Ectodermal cell (in vitro differentiated cells): ENCODE results near the gene XPA.

ENCODE experiments used
- H3K27ac ChIP-seq: 2 replicates; pipeline ENCODE4 v1.7.0; 2013; ENCODE audit warnings: mild to moderate bottlenecking, low read depth, low read length; ENCODE audit not compliant: insufficient read depth, poor library complexity, severe bottlenecking
- H3K27me3 ChIP-seq: 2 replicates; pipeline ENCODE4 v1.7.0; 2013; ENCODE audit warnings: mild to moderate bottlenecking, low read length; ENCODE audit not compliant: insufficient read depth, control insufficient read depth, poor library complexity, severe bottlenecking
- H3K36me3 ChIP-seq: one replicate; pipeline ENCODE4 v1.7.0; 2013; ENCODE audit warnings: low read length; ENCODE audit not compliant: control insufficient read depth, insufficient read depth
- H3K4me1 ChIP-seq: one replicate; pipeline ENCODE4 v1.7.0; 2013; ENCODE audit warnings: low read length; ENCODE audit not compliant: control insufficient read depth, insufficient read depth
- H3K4me3 ChIP-seq: 2 replicates; pipeline ENCODE4 v1.7.0; 2013; ENCODE audit warnings: low read depth, low read length, control low read depth; ENCODE audit not compliant: insufficient read depth
- H3K9me3 ChIP-seq: 2 replicates; pipeline ENCODE4 v1.7.0; 2013; ENCODE audit warnings: mild to moderate bottlenecking, low read length, moderate library complexity; ENCODE audit not compliant: control insufficient read depth
- WGBS, 2 experiments: methylation state at CpG; one replicate each; pipeline ENCODE4 v1.1.7; 2013; ENCODE audit warnings: missing lambda C conversion rate in 2 of 2; 5-methylcytosine and 5-hydroxymethylcytosine counted together

Gene XPA

DNA sequence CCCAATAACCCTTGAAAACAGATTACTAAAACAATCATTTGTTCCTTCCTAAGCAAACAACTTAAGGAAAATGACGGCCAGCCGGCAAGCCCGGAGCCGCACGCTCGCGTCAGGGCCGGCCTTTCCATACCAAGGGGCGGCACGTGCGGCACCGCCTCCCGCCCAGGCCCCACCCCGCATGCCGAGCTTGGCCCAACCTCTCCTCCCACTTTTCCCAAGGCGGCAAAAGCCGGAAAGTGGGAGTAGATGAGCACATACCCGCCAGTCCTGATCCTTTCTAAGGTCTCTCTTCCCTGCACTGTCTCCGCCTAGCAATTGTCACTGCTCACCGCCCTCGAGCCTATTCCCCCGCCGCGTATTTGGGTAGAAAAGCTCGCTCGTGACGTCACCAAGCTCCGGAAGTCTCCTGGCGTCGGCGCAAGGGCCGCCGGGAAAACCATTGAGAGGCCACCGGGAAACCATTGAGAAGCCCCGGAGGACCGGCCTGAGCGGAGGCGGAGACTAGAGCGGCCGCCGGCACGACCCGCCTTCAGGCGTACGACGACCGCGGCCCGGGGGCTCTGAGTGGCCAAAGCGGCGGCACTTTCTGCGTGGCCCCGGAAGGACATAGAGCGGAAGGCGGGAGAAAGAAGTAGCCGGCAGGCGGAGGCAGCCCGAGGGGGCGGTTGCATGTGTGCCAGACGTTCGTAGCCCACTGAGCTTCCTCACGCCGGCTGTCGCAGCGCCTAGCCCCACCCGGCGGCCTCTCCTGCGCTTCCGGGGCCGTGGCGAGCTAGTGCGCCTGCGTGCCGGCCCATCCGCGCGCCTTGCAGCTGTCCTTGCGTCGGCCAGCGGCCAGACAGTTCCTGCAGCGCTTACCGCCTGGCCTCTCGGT lies 63.9 kb downstream of the XPA start, which contains the start of the genes NCBP1 and TSTD2:
NCBP1 (plus strand) TSS at position 837 of the 874 bp plus-strand sequence. CDS start 61 bp downstream, outside the sequence.
TSTD2 (minus strand) TSS at position 384 of the 874 bp plus-strand sequence. CDS start 5,806 bp downstream, outside the sequence.
- H3K9me3 ChIP-seq, result no peaks in the 10 kb centered on the region
- peaks cover 9% of the 10 kb centered on the region for H3K4me1 ChIP-seq
- peak within 1 kb of the TSS; percentile 86 for H3K4me3 ChIP-seq
- H3K27me3 ChIP-seq, result no peaks in the 10 kb centered on the region
- 0% methylated on average over 83 of the region's 83 CpGs for WGBS, 2 experiments
- H3K36me3 ChIP-seq, result no peaks in the 10 kb centered on the region
- peak within 1 kb of the TSS; percentile 100 for H3K27ac ChIP-seq

DNA sequence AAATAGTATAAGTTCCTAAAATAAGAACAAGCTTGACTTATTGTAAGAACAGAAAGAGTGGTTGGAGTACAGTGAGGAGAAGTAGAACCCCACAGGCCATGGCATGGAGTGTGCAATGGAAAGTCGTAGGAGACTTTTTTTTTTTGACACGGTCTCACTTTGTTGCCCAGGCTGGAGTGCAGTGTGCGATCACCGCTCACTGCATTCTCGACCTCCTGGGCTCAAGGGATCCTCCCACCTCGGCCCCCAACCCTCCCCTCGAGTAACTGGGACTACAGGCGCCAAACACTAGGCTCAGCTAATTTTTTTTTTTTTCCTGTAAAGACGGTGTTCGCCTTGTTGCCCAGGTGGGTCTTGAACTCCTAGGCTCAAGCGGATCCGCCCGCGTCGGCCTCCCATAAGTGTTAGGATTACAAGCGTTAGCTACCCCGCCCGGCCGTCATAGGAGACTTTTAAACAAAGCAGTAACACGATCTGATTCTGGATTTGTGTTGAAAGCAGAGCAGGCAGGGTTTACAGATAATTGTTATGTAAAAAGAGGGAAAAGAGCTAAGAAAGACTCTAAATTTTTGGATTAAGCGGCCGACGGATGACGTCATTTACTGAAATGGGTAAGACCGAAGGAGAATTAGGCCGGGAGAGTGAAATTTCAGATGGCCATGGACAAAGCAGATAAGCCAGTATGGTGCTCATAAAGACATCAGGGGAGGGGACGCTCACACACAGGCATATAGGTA lies 64.7 kb downstream of the XPA start:
- 0 to 1% methylated on average over 27 of the region's 27 CpGs for WGBS, 2 experiments
- peak overlapping the region; percentile 86 for H3K4me3 ChIP-seq
- no peaks in the 10 kb centered on the region for H3K27me3 ChIP-seq
- H3K4me1 ChIP-seq, result peaks cover 9% of the 10 kb centered on the region
- H3K9me3 ChIP-seq, result no peaks in the 10 kb centered on the region
- no peaks in the 10 kb centered on the region for H3K36me3 ChIP-seq
- peak overlapping the region; percentile 100 for H3K27ac ChIP-seq

- no peak overlapping the region for H3K4me3 ChIP-seq
- no peaks in the 10 kb centered on the region for H3K9me3 ChIP-seq
- no peaks in the 10 kb centered on the region for H3K27me3 ChIP-seq
- H3K4me1 ChIP-seq, result peaks cover 9% of the 10 kb centered on the region
- H3K27ac ChIP-seq, result no peak overlapping the region
- H3K36me3 ChIP-seq, result peaks cover 4% of the 10 kb centered on the region
Measured at GRCh38 chr9:97630591-97630990, 66.5 kb downstream of the XPA start.

DNA sequence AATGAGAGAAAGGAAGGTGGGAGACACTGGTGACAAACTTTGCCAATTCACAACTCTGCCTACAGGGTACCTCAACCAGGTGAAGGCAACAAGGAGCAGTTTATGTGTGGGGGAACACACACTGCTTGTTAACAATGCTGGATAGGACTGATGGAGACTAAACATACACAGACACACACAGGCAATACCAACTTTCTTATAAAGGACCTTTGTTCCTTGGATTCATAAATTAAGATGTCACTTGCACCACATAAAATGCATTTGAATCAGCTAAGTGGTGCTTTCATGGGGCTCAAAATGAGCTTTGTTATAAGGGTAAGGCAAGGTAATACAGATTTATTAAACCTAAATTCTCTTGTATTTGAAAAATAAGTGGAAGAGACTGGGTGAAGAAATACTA lies 68.0 kb downstream of the XPA start:
- peaks cover 9% of the 10 kb centered on the region for H3K4me1 ChIP-seq
- peaks cover 18% of the 10 kb centered on the region for H3K36me3 ChIP-seq
- H3K27ac ChIP-seq, result no peak overlapping the region
- no peaks in the 10 kb centered on the region for H3K27me3 ChIP-seq
- H3K9me3 ChIP-seq, result no peaks in the 10 kb centered on the region
- H3K4me3 ChIP-seq, result no peak overlapping the region

DNA sequence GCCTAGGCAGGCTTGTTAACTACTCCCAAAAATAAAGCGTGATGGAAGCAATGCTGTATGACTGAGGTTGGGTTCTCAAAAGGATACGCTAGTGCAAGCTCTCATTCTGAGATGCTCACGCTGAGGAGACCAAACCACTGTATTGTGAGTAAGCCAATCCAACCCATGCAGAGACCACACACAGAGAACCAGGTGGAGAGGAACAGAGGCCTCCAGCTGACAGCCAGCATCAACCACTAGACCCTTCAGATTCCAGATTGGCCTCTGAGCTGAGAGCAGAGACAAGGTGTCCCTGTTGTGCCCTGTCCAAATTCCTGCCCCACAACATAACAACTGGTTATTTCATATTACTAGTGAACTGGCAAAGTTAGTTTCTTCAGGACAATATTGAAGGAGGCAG lies 68.5 kb downstream of the XPA start:
- no peaks in the 10 kb centered on the region for H3K27me3 ChIP-seq
- 65% methylated on average over 3 of the region's 3 CpGs for WGBS, 2 experiments
- no peaks in the 10 kb centered on the region for H3K9me3 ChIP-seq

DNA sequence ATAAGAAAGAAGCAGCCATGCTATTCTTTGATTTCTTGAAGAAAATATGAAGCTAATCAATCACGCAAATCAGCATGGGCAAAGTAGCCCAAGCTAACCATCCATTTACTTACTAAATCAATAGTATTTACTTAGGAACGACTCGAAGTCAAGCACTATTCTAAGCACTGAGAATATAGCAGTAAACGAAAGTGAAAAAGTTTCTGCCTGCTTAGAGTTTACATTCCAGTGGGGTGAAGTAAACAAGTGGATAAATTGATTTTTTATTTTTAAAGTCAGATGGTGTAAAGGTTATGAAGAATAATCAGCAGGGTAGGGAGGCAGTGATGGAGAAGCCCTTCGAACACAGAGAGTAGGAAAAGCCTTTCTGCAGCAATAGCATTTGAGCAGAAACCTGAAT lies 69.5 kb downstream of the XPA start:
- Histone ChIP-seq H3K4me1 (peaks cover 9% of the 10 kb centered on the region), H3K27ac (no peak overlapping the region), H3K27me3 (no peaks in the 10 kb centered on the region), H3K36me3 (peaks cover 26% of the 10 kb centered on the region), H3K4me3 (no peak overlapping the region), H3K9me3 (no peaks in the 10 kb centered on the region)
- WGBS, 2 experiments, result 95 to 96% methylated on average over 5 of the region's 5 CpGs

More for the DNA sequence above, 68.5 kb downstream of the XPA start:
- Histone ChIP-seq H3K36me3 (peaks cover 21% of the 10 kb centered on the region), H3K27ac (no peak overlapping the region), H3K4me3 (no peak overlapping the region), H3K4me1 (peaks cover 9% of the 10 kb centered on the region)

- peaks cover 30% of the 10 kb centered on the region for H3K36me3 ChIP-seq
- 63 to 94% methylated on average over 2 to 3 of the region's 3 CpGs for WGBS, 2 experiments
Measured at GRCh38 chr9:97625620-97626019, 71.5 kb downstream of the XPA start.

More at GRCh38 chr9:97625620-97626019, 71.5 kb downstream of the XPA start:
- Histone ChIP-seq H3K27ac (no peak overlapping the region), H3K4me1 (peaks cover 4% of the 10 kb centered on the region), H3K4me3 (no peak overlapping the region), H3K9me3 (no peaks in the 10 kb centered on the region), H3K27me3 (no peaks in the 10 kb centered on the region)
